ENCODE measurements around the gene KRTAP9-4.
"Not testable (repeated sequence)": the region's sequence is repeated elsewhere in the genome, so short reads cannot be mapped to it uniquely, and the experiment has no call there.

Gene KRTAP9-4

GRCh38 chr17:41249637-41250240, at the start of gene KRTAP9-4:
Gene KRTAP9-4, plus strand, starts transcription at chr17:41249687. Its CDS starts 34 bp downstream, at chr17:41249721.
- DNase-seq = not testable (repeated sequence)

GRCh38 chr17:41211845-41212466, 37.5 kb upstream of the KRTAP9-4 start:
- no peak for DNase-seq

GRCh38 chr17:41212524-41213169, 36.8 kb upstream of the KRTAP9-4 start:
- DNase-seq = no peak

GRCh38 chr17:41215681-41216080, 33.8 kb upstream of the KRTAP9-4 start:
- DNase-seq = no peak

GRCh38 chr17:41223821-41224220, 25.7 kb upstream of the KRTAP9-4 start:
- no peak for DNase-seq

- no peak for DNase-seq
Measured at GRCh38 chr17:41226051-41226450, 23.4 kb upstream of the KRTAP9-4 start.

- not testable (repeated sequence) for DNase-seq
Measured at GRCh38 chr17:41226598-41227095, 22.8 kb upstream of the KRTAP9-4 start, which contains the start of gene KRTAP9-2. Gene KRTAP9-2, plus strand, starts transcription at chr17:41226648. Its CDS starts 7 bp downstream, at chr17:41226655.

GRCh38 chr17:41230094-41230493, 19.4 kb upstream of the KRTAP9-4 start:
- DNase-seq = no peak

- DNase-seq = no peak
Measured at GRCh38 chr17:41231731-41232130, 17.8 kb upstream of the KRTAP9-4 start.

GRCh38 chr17:41232399-41233105, 16.9 kb upstream of the KRTAP9-4 start, which contains the start of gene KRTAP9-3:
Gene KRTAP9-3, plus strand, starts transcription at chr17:41232449. Its CDS starts 53 bp downstream, at chr17:41232502.
- not testable (repeated sequence) for DNase-seq

- DNase-seq = not testable (repeated sequence)
Measured at GRCh38 chr17:41237116-41237515, 12.4 kb upstream of the KRTAP9-4 start.

- not testable (repeated sequence) for DNase-seq
Measured at GRCh38 chr17:41237949-41238437, 11.5 kb upstream of the KRTAP9-4 start, which contains the start of gene KRTAP9-8. Gene KRTAP9-8, plus strand, starts transcription at chr17:41237999. Its CDS starts 53 bp downstream, at chr17:41238052.

GRCh38 chr17:41246995-41247787, 2.3 kb upstream of the KRTAP9-4 start:
- not testable (repeated sequence) for DNase-seq

- DNase-seq = no peak
Measured at GRCh38 chr17:41251261-41251660, 1.8 kb downstream of the KRTAP9-4 start.

- DNase-seq = no peak
Measured at GRCh38 chr17:41254861-41255260, 5.4 kb downstream of the KRTAP9-4 start.

- not testable (repeated sequence) for DNase-seq
Measured at GRCh38 chr17:41255381-41256290, 6.1 kb downstream of the KRTAP9-4 start, which contains the start of gene KRTAP9-9. Gene KRTAP9-9, plus strand, starts transcription at chr17:41255384.

GRCh38 chr17:41256291-41256685, 6.8 kb downstream of the KRTAP9-4 start:
- no peak for DNase-seq

GRCh38 chr17:41258406-41258805, 8.9 kb downstream of the KRTAP9-4 start:
- no peak for DNase-seq

GRCh38 chr17:41263212-41263611, 13.7 kb downstream of the KRTAP9-4 start:
- DNase-seq = no peak

- no peak for DNase-seq
Measured at GRCh38 chr17:41264599-41264998, 15.1 kb downstream of the KRTAP9-4 start.

- no peak for DNase-seq
Measured at GRCh38 chr17:41265078-41265477, 15.6 kb downstream of the KRTAP9-4 start, which contains the start of gene KRTAP9-6. Gene KRTAP9-6, plus strand, starts transcription at chr17:41265378. Its CDS starts 0 bp downstream, at chr17:41265378.

Measured in activated CD4-positive, alpha-beta T cell treated with anti-CD3 and anti-CD28 coated beads, Interleukin-2, amount 50 U/mL, for 1 hour (primary cell).